ENCODE measurements around the gene STK38L. TPM values are rescaled to one million over a fixed set of nuclear protein-coding genes. Genes with fewer than 3 reads are reported as not detected.

STK38L gene
- total and polyA plus RNA-seq, 10 of the 15 experiments (the other 5 are each of a cell fraction or from before 2014, with no cell fraction given) = 43.0 to 154 (median 115) TPM

DNA sequence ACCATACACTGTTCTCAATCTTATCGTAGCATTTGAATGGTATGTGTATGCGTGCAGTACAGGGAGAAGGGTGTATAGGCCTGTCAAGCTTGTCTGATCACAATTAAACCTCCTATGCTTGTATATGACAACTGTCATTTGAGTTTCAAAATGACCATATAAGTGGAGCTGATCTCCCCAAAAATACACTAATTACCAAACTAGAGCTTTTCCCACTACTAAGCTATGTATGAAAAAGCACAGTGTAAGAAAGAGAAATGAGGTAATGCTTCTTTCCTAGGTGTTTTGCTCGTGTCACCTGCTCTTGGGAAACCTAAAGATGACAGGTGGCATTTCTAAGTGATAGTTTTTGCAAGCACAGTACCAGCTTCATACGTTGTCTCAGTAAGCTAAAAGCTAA lies 1.1 kb upstream of the STK38L start (continued):
- TF ChIP-seq, protein P1, sequence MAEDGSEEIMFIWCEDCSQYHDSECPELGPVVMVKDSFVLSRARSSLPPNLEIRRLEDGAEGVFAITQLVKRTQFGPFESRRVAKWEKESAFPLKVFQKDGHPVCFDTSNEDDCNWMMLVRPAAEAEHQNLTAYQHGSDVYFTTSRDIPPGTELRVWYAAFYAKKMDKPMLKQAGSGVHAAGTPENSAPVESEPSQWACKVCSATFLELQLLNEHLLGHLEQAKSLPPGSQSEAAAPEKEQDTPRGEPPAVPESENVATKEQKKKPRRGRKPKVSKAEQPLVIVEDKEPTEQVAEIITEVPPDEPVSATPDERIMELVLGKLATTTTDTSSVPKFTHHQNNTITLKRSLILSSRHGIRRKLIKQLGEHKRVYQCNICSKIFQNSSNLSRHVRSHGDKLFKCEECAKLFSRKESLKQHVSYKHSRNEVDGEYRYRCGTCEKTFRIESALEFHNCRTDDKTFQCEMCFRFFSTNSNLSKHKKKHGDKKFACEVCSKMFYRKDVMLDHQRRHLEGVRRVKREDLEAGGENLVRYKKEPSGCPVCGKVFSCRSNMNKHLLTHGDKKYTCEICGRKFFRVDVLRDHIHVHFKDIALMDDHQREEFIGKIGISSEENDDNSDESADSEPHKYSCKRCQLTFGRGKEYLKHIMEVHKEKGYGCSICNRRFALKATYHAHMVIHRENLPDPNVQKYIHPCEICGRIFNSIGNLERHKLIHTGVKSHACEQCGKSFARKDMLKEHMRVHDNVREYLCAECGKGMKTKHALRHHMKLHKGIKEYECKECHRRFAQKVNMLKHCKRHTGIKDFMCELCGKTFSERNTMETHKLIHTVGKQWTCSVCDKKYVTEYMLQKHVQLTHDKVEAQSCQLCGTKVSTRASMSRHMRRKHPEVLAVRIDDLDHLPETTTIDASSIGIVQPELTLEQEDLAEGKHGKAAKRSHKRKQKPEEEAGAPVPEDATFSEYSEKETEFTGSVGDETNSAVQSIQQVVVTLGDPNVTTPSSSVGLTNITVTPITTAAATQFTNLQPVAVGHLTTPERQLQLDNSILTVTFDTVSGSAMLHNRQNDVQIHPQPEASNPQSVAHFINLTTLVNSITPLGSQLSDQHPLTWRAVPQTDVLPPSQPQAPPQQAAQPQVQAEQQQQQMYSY (CRISPR knock-in tag; IDR thresholded peaks at IDR 0.05) = no peak
- TF ChIP-seq, protein P2, sequence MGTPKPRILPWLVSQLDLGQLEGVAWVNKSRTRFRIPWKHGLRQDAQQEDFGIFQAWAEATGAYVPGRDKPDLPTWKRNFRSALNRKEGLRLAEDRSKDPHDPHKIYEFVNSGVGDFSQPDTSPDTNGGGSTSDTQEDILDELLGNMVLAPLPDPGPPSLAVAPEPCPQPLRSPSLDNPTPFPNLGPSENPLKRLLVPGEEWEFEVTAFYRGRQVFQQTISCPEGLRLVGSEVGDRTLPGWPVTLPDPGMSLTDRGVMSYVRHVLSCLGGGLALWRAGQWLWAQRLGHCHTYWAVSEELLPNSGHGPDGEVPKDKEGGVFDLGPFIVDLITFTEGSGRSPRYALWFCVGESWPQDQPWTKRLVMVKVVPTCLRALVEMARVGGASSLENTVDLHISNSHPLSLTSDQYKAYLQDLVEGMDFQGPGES (IDR thresholded peaks at IDR 0.05) = no peak
- TF ChIP-seq STAT1 (conservative IDR thresholded peaks at IDR 0.05) = no peak
- TF ChIP-seq PML (IDR thresholded peaks at IDR 0.05; ENCODE audit: low read length) = 0 out of 2 replicates have a peak, but pooled peaks have one; percentile 56
- TF ChIP-seq, protein P3, sequence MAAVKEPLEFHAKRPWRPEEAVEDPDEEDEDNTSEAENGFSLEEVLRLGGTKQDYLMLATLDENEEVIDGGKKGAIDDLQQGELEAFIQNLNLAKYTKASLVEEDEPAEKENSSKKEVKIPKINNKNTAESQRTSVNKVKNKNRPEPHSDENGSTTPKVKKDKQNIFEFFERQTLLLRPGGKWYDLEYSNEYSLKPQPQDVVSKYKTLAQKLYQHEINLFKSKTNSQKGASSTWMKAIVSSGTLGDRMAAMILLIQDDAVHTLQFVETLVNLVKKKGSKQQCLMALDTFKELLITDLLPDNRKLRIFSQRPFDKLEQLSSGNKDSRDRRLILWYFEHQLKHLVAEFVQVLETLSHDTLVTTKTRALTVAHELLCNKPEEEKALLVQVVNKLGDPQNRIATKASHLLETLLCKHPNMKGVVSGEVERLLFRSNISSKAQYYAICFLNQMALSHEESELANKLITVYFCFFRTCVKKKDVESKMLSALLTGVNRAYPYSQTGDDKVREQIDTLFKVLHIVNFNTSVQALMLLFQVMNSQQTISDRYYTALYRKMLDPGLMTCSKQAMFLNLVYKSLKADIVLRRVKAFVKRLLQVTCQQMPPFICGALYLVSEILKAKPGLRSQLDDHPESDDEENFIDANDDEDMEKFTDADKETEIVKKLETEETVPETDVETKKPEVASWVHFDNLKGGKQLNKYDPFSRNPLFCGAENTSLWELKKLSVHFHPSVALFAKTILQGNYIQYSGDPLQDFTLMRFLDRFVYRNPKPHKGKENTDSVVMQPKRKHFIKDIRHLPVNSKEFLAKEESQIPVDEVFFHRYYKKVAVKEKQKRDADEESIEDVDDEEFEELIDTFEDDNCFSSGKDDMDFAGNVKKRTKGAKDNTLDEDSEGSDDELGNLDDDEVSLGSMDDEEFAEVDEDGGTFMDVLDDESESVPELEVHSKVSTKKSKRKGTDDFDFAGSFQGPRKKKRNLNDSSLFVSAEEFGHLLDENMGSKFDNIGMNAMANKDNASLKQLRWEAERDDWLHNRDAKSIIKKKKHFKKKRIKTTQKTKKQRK (IDR thresholded peaks at IDR 0.05; ENCODE audit: low read depth, low read length) = no peak
- no peak for TF ChIP-seq CBX3 (IDR thresholded peaks at IDR 0.05; ENCODE audit: borderline replicate concordance, low read depth)
- TF ChIP-seq NFIC (IDR thresholded peaks at IDR 0.05; ENCODE audit: low read depth, low read length) = peak; percentile 95
- TF ChIP-seq CEBPB (IDR thresholded peaks at IDR 0.05; ENCODE audit: borderline replicate concordance in 1 of 2, low read depth in 2 of 2, low read length in 2 of 2) = peak in 1 of 2 experiments; percentile 30; a peak in 1 of 4 replicates
- no peak for TF ChIP-seq BMI1 (IDR thresholded peaks at IDR 0.05; ENCODE audit: borderline replicate concordance)
- TF ChIP-seq, protein P4, sequence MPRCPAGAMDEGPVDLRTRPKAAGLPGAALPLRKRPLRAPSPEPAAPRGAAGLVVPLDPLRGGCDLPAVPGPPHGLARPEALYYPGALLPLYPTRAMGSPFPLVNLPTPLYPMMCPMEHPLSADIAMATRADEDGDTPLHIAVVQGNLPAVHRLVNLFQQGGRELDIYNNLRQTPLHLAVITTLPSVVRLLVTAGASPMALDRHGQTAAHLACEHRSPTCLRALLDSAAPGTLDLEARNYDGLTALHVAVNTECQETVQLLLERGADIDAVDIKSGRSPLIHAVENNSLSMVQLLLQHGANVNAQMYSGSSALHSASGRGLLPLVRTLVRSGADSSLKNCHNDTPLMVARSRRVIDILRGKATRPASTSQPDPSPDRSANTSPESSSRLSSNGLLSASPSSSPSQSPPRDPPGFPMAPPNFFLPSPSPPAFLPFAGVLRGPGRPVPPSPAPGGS (IDR thresholded peaks at IDR 0.05; ENCODE audit: borderline replicate concordance, insufficient read depth, low read depth, low read length, poor library complexity, severe bottlenecking) = peak; percentile 54
- TF ChIP-seq ASH2L (IDR thresholded peaks at IDR 0.05; ENCODE audit: borderline replicate concordance, low read depth) = no peak
- peak; percentile 37; the same call in 1 of the 2 replicates for TF ChIP-seq IRF4 (IDR thresholded peaks at IDR 0.05; ENCODE audit: low read depth, low read length)
- TF ChIP-seq, protein P5, sequence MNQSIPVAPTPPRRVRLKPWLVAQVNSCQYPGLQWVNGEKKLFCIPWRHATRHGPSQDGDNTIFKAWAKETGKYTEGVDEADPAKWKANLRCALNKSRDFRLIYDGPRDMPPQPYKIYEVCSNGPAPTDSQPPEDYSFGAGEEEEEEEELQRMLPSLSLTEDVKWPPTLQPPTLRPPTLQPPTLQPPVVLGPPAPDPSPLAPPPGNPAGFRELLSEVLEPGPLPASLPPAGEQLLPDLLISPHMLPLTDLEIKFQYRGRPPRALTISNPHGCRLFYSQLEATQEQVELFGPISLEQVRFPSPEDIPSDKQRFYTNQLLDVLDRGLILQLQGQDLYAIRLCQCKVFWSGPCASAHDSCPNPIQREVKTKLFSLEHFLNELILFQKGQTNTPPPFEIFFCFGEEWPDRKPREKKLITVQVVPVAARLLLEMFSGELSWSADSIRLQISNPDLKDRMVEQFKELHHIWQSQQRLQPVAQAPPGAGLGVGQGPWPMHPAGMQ (IDR thresholded peaks at IDR 0.05; ENCODE audit: borderline replicate concordance) = no peak
- no peak for TF ChIP-seq RFX5 (IDR thresholded peaks at IDR 0.05; ENCODE audit: low read depth, low read length)
- TF ChIP-seq RUNX3 (IDR thresholded peaks at IDR 0.05; ENCODE audit: low read length) = peak; percentile 78
- TF ChIP-seq TCF12 (IDR thresholded peaks at IDR 0.05; ENCODE audit: low read depth, low read length) = no peak
- TF ChIP-seq, protein P6, sequence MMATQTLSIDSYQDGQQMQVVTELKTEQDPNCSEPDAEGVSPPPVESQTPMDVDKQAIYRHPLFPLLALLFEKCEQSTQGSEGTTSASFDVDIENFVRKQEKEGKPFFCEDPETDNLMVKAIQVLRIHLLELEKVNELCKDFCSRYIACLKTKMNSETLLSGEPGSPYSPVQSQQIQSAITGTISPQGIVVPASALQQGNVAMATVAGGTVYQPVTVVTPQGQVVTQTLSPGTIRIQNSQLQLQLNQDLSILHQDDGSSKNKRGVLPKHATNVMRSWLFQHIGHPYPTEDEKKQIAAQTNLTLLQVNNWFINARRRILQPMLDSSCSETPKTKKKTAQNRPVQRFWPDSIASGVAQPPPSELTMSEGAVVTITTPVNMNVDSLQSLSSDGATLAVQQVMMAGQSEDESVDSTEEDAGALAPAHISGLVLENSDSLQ (IDR thresholded peaks at IDR 0.05) = 0 out of 2 replicates have a peak, but pooled peaks have one; percentile 25
- peak; percentile 59; the same call in 1 of the 2 replicates for TF ChIP-seq GABPA (IDR thresholded peaks at IDR 0.05; ENCODE audit: low read depth)

All from GM12878 (cell line).